GM12801 (cell line): ENCODE data around the gene SLC25A21.

Experiments used
- CTCF ChIP-seq: IDR thresholded peaks from one replicate; pipeline ENCODE4 v1.5.1; 2011; ENCODE audit warnings: control low read depth; ENCODE audit not compliant: insufficient read length; ENCODE audit errors: extremely low read depth

The SLC25A21 gene

DNA sequence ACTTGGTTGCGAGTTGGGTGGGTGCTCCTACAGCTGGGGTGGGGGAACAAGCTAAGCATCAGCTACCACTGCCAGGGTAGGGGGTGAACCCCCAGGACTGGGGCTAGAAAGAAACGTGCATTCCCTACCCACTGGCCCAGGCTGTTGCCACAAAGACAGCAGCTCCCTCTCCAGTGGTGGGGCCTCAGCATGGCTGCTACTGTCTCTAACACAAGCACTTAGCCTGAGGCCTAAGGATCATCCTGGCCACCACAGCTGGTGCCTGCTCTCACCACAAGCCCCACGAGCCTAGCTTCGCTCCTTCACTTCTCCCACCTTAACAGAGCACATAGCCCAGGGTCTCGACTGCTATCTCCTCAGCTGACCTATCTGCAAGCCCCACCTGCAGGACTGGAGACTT is 18.9 kb downstream of the SLC25A21 start:
- TF ChIP-seq CTCF, result no peak

DNA sequence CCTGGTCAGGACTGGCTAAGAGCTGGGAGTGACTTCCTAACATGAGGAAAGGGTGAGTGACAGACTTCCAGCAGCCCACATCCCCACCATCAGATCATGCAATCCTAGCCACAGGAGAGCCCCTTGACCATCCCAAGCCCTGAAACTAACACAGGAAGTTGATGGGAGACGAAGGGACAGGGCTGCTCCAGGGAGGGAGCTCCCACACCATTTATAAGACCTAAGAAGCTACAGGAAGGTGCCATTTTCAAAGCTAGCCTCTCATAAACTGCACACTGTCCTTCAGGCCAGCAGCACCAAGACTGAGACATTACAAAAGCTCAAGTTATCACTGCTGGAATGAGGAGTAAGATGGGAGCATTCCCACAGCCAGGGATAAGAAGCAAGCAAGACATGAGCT is 19.4 kb downstream of the SLC25A21 start:
- no peak for TF ChIP-seq CTCF

DNA sequence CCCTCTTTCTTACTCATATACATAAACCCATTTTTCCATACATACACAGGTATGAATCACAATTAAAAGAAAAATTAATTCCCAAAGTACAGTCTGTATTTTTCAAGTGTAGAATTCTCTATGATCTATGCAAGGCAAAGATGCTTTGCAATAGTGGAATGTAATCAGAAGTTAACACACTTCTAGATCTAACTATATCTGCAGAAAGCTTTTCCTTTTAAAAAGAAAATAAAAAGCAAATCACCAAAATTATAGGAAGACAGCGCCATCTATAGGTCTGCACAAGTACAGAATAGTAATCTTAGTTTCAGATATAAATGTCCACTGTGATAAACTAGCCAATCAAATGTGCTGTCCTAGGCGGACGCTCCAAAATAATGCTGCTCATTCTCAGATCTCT is 22.0 kb downstream of the SLC25A21 start:
- TF ChIP-seq CTCF, result no peak

DNA sequence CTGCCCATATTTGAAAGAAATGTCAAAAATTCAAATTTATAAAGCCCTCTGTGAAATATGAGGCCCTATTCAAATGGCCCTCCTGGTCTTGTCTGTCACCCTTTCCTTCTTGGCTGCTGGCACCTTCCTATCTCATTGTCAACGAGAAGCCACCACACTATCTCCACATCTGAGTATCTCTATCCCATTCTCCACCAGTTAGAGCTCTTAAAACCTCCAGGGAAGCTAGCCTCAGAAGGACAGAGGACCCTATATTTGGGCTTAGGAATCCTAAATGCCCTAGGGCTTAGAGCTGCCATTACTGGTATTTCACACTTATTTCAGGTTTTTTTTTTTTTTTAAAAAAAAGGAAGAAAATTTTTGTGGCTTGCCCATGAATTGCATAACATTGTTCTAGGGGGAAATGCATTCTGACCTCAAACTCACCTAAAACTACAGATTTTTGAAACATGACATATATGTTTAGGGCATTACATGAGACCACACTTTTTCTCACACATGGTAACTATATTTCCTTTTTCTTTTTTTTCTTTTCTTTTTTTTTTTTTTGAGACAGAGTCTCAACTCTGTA is 25.0 kb downstream of the SLC25A21 start:
- no peak for TF ChIP-seq CTCF

GRCh38 chr14:37145395-37145794 is 27.0 kb downstream of the SLC25A21 start:
- no peak for TF ChIP-seq CTCF

DNA sequence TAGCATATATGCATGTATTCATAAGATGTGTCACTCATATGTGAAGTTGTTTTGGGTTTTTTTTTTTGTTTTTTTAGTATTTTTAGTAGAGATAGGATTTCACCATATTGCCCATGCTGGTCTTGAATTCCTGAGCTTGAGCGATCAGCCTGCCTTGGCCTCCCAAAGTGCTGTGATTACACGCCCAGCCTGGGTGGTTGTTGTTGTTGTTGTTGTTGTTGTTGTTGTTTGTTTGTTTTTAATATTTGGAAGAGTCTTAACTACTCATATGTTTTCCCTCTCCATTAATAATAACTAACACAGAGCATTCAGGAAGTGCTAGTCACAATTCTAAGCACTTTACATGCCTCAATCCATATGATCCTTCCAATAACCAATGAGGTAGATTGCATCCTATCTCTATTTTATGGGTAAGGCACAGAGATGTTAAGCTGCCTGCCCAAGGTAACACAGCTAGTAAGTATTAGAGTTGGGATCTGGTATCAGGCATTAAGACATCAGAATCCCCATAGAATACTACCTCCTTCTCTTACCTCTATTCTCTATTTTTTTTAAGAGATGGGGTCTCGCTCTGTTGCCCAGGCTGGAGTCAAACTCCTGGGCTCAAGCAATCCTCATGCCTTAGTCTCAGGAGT is 27.6 kb downstream of the SLC25A21 start:
- TF ChIP-seq CTCF, result no peak

DNA sequence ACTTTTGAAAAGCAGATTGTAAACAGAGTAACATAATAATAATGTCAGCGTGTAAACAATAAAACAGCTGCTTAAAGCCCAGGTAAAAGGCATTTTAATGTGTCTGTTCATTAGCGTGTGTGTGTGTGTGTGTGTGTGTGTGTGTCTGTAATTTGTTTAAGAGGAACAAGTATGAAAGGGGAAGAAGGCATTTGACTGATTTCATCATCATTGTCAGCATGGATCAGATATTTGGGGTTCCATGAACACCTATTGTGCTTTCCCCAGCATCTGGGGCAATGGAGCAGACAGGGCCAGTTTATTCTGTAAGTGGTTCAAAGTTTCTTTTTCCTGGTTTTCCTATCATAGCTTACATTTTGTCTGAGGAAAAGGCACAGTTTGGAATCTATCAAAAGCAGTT is 28.9 kb downstream of the SLC25A21 start:
- no peak for TF ChIP-seq CTCF
